A673 (cell line): Measurements from ENCODE around the gene PLK1.

Experiments
- EZH2 ChIP-seq: fragments of 200-600 bp; sonication (generic); IDR thresholded peaks from 2 replicates; pipeline ENCODE4 v1.6.1; 2017; ENCODE audit warnings: borderline replicate concordance, low read depth, mild to moderate bottlenecking, mixed read lengths, antibody characterized with exemption, low read length; ENCODE audit not compliant: poor library complexity, severe bottlenecking
- TF ChIP-seq, protein P1 (sequence below): fragments of 300-800, 200-600 bp; sonication (generic); conservative IDR thresholded peaks from 2 replicates; pipeline ENCODE4 v1.5.1; 2017; ENCODE audit warnings: low read depth, mild to moderate bottlenecking, antibody characterized with exemption, low read length, moderate library complexity, mixed read lengths

DNA sequence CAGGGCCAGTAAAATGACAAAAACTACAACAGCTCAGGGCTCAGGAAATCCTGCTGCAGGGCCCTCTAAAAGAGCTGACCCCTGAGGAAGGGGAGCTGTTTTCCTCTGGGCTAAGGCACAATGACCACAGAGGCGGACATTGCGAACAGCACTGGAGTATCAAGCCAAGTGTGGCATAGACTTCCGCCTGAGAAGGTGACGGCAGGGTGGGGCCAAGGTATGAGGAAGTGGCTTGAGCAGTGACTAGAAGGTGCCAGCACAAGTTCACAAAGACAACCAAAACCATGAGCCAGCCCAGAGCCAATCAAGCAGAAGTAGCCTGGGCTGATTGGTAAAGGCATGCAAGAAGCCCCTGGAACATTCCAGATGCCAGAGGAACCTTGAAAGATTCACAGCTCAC lies 20.4 kb downstream of the PLK1 start:
- TF ChIP-seq, protein P1, sequence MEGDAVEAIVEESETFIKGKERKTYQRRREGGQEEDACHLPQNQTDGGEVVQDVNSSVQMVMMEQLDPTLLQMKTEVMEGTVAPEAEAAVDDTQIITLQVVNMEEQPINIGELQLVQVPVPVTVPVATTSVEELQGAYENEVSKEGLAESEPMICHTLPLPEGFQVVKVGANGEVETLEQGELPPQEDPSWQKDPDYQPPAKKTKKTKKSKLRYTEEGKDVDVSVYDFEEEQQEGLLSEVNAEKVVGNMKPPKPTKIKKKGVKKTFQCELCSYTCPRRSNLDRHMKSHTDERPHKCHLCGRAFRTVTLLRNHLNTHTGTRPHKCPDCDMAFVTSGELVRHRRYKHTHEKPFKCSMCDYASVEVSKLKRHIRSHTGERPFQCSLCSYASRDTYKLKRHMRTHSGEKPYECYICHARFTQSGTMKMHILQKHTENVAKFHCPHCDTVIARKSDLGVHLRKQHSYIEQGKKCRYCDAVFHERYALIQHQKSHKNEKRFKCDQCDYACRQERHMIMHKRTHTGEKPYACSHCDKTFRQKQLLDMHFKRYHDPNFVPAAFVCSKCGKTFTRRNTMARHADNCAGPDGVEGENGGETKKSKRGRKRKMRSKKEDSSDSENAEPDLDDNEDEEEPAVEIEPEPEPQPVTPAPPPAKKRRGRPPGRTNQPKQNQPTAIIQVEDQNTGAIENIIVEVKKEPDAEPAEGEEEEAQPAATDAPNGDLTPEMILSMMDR = no peak
- no peak for TF ChIP-seq EZH2
